ENCODE results near the gene ATP5PF.
"Not testable (repeated sequence)": the region's sequence is repeated elsewhere in the genome, so short reads cannot be mapped to it uniquely, and the experiment has no call there.

The ATP5PF gene

GRCh38 chr21:25722631-25723030 is 12.1 kb downstream of the ATP5PF start:
- no peak for DNase-seq (ENCODE audit: low read depth)

- no peak for DNase-seq (ENCODE audit: low read depth)
These were observed 12.7 kb downstream of the ATP5PF start for GRCh38 chr21:25721987-25722386.

GRCh38 chr21:25717491-25718147 is 17.1 kb downstream of the ATP5PF start:
- DNase-seq (ENCODE audit: low read depth): no peak

GRCh38 chr21:25714066-25714465 is 20.6 kb downstream of the ATP5PF start:
- DNase-seq (ENCODE audit: low read depth): not testable (repeated sequence)

GRCh38 chr21:25710550-25710949 is 24.2 kb downstream of the ATP5PF start:
- no peak for DNase-seq (ENCODE audit: low read depth)

GRCh38 chr21:25709684-25710265 is 24.9 kb downstream of the ATP5PF start:
- no peak for DNase-seq (ENCODE audit: low read depth)

- DNase-seq (ENCODE audit: low read depth): peak; percentile 5
These were observed 26.1 kb downstream of the ATP5PF start for GRCh38 chr21:25708467-25709065.

GRCh38 chr21:25701529-25701928 is 33.2 kb downstream of the ATP5PF start:
- no peak for DNase-seq (ENCODE audit: low read depth)

- no peak for DNase-seq (ENCODE audit: low read depth)
These were observed 34.0 kb downstream of the ATP5PF start for GRCh38 chr21:25700741-25701140.

GRCh38 chr21:25695461-25695860 is 39.2 kb downstream of the ATP5PF start:
- DNase-seq (ENCODE audit: low read depth): not testable (repeated sequence)

- no peak for DNase-seq (ENCODE audit: low read depth)
These were observed 42.7 kb downstream of the ATP5PF start for GRCh38 chr21:25691976-25692375.

- DNase-seq (ENCODE audit: low read depth): no peak
These were observed 45.5 kb downstream of the ATP5PF start for GRCh38 chr21:25689226-25689625.

- DNase-seq (ENCODE audit: low read depth): no peak
These were observed 46.2 kb downstream of the ATP5PF start for GRCh38 chr21:25688275-25689155.

GRCh38 chr21:25687787-25688186 is 46.9 kb downstream of the ATP5PF start:
- no peak for DNase-seq (ENCODE audit: low read depth)

- no peak for DNase-seq (ENCODE audit: low read depth)
These were observed 52.3 kb downstream of the ATP5PF start for GRCh38 chr21:25682382-25682781.

GRCh38 chr21:25676451-25676850 is 58.3 kb downstream of the ATP5PF start:
- DNase-seq (ENCODE audit: low read depth): no peak

Data from stimulated activated CD8-positive, alpha-beta memory T cell treated with anti-CD3 and anti-CD28 coated beads, Interleukin-7, amount 100 ng/mL, for 24 hours (primary cell).